ENCODE results near the gene EIF3J.
"Not testable (repeated sequence)": the region's sequence is repeated elsewhere in the genome, so short reads cannot be mapped to it uniquely, and the experiment has no call there.

EIF3J gene

GRCh38 chr15:44536962-44537734 is at the start of gene EIF3J:
EIF3J (plus strand) TSS chr15:44537147; CDS start chr15:44537195, 48 bp downstream.
- DNase-seq (ENCODE audit: low read depth) = peak; percentile 91

GRCh38 chr15:44489464-44489863 is 47.5 kb upstream of the EIF3J start:
- no peak for DNase-seq (ENCODE audit: low read depth)

GRCh38 chr15:44490622-44491021 is 46.3 kb upstream of the EIF3J start:
- no peak for DNase-seq (ENCODE audit: low read depth)

- DNase-seq (ENCODE audit: low read depth) = no peak
Observed at GRCh38 chr15:44492040-44492439, 44.9 kb upstream of the EIF3J start.

- DNase-seq (ENCODE audit: low read depth) = no peak
Observed at GRCh38 chr15:44492672-44493071, 44.3 kb upstream of the EIF3J start.

- no peak for DNase-seq (ENCODE audit: low read depth)
Observed at GRCh38 chr15:44495562-44495961, 41.4 kb upstream of the EIF3J start.

- no peak for DNase-seq (ENCODE audit: low read depth)
Observed at GRCh38 chr15:44500555-44500954, 36.4 kb upstream of the EIF3J start.

GRCh38 chr15:44501768-44502366 is 35.1 kb upstream of the EIF3J start:
- DNase-seq (ENCODE audit: low read depth) = no peak

- DNase-seq (ENCODE audit: low read depth) = no peak
Observed at GRCh38 chr15:44516436-44516835, 20.5 kb upstream of the EIF3J start.

GRCh38 chr15:44519537-44519936 is 17.4 kb upstream of the EIF3J start:
- no peak for DNase-seq (ENCODE audit: low read depth)

- no peak for DNase-seq (ENCODE audit: low read depth)
Observed at GRCh38 chr15:44525018-44525417, 11.9 kb upstream of the EIF3J start.

- DNase-seq (ENCODE audit: low read depth) = no peak
Observed at GRCh38 chr15:44527241-44527640, 9.7 kb upstream of the EIF3J start.

GRCh38 chr15:44529864-44530604 is 6.9 kb upstream of the EIF3J start:
- DNase-seq (ENCODE audit: low read depth) = no peak

- DNase-seq (ENCODE audit: low read depth) = no peak
Observed at GRCh38 chr15:44530653-44531052, 6.3 kb upstream of the EIF3J start.

- DNase-seq (ENCODE audit: low read depth) = not testable (repeated sequence)
Observed at GRCh38 chr15:44532275-44532674, 4.7 kb upstream of the EIF3J start.

- no peak for DNase-seq (ENCODE audit: low read depth)
Observed at GRCh38 chr15:44532689-44533088, 4.3 kb upstream of the EIF3J start.

GRCh38 chr15:44535092-44535491 is 1.9 kb upstream of the EIF3J start:
- DNase-seq (ENCODE audit: low read depth) = no peak

GRCh38 chr15:44535523-44536301 is 1.2 kb upstream of the EIF3J start:
- DNase-seq (ENCODE audit: low read depth) = no peak

- no peak for DNase-seq (ENCODE audit: low read depth)
Observed at GRCh38 chr15:44536302-44536961, 515 bp upstream of the EIF3J start.

GRCh38 chr15:44537735-44538240 is 841 bp downstream of the EIF3J start:
- peak; percentile 14 for DNase-seq (ENCODE audit: low read depth)

- no peak for DNase-seq (ENCODE audit: low read depth)
Observed at GRCh38 chr15:44541282-44541958, 4.5 kb downstream of the EIF3J start.
